CD1c-positive myeloid dendritic cell (primary cell): Measurements from ENCODE around the gene CCDC150.
"Not testable (repeated sequence)": the region's sequence is repeated elsewhere in the genome, so short reads cannot be mapped to it uniquely, and the experiment has no call there.

ENCODE experiments used
- DNase-seq: peaks from one replicate; pipeline ENCODE4 v3.0.0-alpha.2; 2016; ENCODE audit errors: extremely low spot score

The CCDC150 gene

DNA sequence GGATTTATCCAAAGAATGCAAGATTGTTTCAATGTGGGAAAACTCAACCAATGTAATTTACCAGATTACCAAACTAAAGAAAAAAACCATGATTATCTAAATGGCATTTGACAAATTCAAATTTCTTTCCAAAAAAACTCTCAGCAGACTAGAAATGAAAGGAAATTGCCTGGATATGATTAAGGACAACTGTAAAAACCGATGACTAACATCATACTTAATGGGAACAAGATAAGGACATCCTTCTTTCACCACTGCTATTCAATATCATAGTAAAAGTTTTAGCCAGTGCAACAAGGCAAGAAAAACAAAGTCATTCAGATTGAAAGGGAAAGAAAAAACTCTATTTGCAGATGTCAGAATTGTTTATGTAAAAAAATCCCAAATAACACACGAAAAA is 4.4 kb upstream of the CCDC150 start:
- no peak for DNase-seq

DNA sequence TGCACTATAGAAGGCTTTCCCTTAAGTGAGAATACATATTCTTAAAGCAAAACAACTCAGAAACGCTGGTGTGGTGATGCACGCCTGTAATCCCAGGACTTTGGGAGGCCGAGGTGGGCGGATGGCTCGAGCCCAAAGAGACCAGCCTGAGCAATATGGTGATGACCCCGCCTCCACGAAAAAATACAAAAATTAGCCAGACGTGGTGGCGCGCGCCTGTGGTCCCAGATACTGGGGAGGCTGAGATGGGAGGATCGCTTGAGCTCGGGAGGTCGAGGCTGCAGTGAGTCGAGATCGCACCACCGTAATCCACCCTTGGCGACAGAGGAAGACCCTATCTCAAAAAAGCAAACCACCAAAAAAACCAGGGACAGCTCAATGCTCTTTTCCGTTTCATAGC is 750 bp upstream of the CCDC150 start:
- DNase-seq: no peak

- DNase-seq: no peak
Observed at GRCh38 chr2:196640031-196640548, 575 bp downstream of the CCDC150 start.

GRCh38 chr2:196649202-196649601 is 9.7 kb downstream of the CCDC150 start:
- DNase-seq: no peak

GRCh38 chr2:196651387-196652094 is 12.0 kb downstream of the CCDC150 start:
- DNase-seq: no peak

DNA sequence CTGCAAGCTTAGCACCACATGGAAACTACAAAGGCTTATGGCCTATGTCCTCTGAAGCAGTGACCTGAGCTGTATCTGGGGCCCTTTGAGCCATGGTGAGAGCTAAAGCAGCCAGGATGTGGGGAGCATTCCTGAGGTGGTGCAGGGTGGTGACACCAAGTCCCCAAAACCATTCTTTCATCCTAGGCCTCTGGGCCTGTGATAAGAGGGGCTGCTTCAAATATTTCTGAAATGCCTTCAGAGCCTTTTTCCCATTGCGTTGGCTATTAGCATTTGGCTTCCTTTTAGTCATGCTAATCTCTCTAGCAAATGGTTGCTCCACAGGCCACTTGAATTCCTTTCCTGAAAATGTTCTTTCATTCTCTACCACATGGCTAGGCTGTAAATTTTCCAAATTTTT is 13.4 kb downstream of the CCDC150 start:
- DNase-seq: no peak

- DNase-seq: no peak
Observed at GRCh38 chr2:196653843-196654242, 14.3 kb downstream of the CCDC150 start.

DNA sequence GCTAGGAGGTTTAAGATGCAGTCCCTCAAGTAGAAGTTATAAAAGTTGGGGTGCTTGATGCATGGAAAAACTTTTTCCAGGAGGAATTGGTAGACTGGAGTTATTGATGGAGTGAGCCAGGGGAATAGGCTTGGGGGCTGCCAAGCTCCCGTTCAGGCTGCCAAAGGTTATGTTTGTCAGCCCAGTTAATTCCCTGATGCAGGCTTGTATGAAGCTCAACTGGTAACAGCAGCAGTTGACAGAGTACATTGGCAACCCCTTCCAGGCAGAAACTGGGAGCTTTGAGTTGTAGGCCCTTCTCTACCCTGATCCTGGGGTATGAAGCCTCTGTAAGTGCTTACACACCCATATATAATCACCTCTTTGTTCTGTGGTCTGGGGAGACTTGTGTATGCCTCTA is 16.2 kb downstream of the CCDC150 start:
- DNase-seq: no peak

GRCh38 chr2:196657333-196657732 is 17.8 kb downstream of the CCDC150 start:
- no peak for DNase-seq

DNA sequence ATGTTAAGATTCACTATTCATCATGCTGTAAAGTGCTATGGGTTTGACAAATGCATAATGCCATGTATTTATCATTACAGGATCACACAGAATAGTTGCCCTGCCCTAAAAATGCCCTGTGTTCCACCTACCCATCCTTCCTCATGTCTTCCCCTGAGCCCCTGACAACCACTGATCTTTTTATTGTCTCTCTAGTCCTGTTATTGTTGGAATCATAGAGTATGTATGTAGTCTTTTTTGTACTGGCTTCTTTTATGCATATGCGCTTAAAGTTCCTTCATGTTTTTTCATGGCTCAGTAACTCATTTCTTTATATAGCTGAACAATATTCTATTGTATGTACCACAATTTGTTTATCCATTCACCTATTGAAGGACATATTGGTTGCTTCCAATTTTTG is 20.3 kb downstream of the CCDC150 start:
- no peak for DNase-seq

GRCh38 chr2:196660244-196660643 is 20.7 kb downstream of the CCDC150 start:
- no peak for DNase-seq

DNA sequence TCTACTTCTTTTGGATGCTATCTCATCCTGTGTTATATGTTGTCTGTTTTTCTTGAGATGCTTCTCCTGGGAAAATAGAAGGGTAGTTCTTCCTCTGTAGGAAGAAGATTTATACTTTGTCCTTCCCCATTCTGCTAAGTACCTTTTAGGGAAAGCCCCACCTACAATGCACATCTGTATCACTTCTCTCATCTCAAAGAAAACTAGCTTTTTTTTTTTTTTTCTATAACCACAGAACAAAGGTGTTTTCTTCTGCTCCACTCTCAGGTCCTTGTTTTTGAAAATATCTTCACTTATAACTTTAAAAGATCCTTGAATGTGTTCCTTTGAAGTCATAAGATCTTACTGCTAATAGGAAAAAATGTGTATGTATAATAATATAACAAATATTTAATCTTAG is 30.8 kb downstream of the CCDC150 start:
- no peak for DNase-seq

GRCh38 chr2:196675963-196676362 is 36.4 kb downstream of the CCDC150 start:
- DNase-seq: no peak

- DNase-seq: no peak
Observed at GRCh38 chr2:196677404-196677803, 37.9 kb downstream of the CCDC150 start.

GRCh38 chr2:196679368-196679767 is 39.9 kb downstream of the CCDC150 start:
- no peak for DNase-seq

DNA sequence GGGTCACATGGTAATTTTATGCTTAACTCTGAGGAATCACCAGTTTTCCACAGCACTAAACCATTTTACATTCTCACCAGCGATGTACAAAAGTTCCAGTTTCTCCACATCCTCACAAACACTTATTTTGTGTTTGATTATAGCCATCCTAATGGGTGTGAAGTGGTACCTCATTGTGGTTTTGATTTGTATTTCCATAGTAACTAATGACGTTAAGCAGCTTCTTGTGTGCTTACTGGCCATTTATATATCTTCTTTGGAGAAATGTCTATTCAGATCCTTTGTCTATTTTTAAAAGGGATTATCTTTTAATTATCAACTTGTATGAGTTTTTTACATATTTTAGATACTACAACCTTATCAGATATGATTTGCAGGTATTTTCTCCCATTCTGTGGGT is 42.0 kb downstream of the CCDC150 start:
- DNase-seq: no peak

- no peak for DNase-seq
Observed at GRCh38 chr2:196685792-196686191, 46.3 kb downstream of the CCDC150 start.

DNA sequence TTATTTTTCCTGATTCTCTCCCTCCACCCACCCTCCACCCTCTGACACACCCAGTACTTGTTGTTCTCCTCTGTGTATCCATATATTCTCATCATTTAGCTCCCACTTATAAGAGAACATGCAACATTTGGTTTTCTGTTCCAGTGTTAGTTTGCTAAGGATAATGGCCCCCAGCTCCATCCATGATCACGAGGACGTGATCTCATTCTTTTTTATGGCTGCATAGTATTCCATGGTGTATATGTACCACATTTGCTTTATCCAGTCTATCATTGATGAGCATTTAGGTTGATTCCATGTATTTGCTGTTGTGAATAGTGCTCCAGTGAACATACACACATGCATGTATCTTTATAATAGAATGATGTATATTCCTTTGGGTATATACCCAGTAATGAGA is 47.2 kb downstream of the CCDC150 start:
- not testable (repeated sequence) for DNase-seq

- DNase-seq: no peak
Observed at GRCh38 chr2:196696423-196697079, 57.0 kb downstream of the CCDC150 start.

- no peak for DNase-seq
Observed at GRCh38 chr2:196697825-196698224, 58.3 kb downstream of the CCDC150 start.

- DNase-seq: no peak
Observed at GRCh38 chr2:196702641-196703040, 63.1 kb downstream of the CCDC150 start.

GRCh38 chr2:196703695-196704094 is 64.2 kb downstream of the CCDC150 start:
- DNase-seq: no peak

DNA sequence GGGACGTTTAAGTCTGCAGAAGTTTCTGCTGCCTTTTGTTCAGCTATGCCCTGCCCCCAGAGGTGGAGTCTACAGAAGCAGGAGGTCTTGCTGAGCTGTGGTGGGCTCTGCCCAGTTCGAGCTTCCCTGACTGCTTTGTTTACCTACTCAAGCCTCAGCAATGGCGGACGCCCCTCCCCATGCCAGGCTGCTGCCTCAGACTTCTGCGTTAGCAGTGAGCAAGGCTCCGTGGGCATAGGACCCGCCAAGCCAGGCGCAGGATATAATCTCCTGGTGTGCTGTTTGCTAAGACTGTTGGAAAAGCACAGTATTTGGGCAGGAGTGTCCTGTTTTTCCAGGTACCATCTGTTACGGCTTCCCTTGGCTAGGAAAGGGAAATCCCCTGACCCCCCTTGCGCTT is 70.5 kb downstream of the CCDC150 start:
- DNase-seq: not testable (repeated sequence)
